Activated effector memory CD4-positive, alpha-beta T cell treated with Interleukin-2 at 50 U/mL for 16 hours (primary cell): ENCODE measurements around the gene RPTOR.
"Not testable (repeated sequence)": the region's sequence is repeated elsewhere in the genome, so short reads cannot be mapped to it uniquely, and the experiment has no call there.

Source experiments
- DNase-seq: peaks from one replicate; pipeline ENCODE4 v3.0.0-alpha.2; 2020

RPTOR gene

DNA sequence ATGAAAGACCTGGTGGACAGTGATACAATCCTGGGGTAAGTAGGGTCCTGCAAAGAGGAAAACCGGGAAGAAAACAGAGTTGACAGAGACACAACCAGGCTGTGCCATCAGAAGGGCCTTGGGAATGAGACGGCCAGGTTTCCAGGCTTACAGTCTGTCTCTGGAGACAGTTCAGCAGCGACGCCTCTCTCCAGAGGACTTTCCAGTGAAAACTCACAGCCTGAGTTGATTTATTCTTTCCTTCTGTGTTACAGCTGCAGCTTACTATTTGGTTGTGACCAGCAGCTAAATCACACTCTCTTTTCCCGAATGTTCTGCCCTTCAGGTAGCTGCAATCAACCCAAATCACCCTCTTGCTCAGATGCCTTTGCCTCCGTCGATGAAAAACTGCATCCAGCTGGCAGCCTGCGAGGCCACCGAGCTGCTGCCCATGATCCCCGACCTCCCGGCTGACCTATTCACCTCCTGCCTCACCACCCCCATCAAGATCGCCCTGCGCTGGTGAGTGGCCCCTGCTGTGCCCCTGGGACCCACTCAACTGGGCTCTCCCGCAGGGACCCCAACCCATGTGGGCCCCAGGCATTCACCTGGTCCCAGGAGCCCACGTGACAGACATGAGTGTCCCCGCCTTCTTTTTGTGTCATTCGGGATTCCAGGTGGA, 209.2 kb downstream of the RPTOR start:
- no peak for DNase-seq

DNA sequence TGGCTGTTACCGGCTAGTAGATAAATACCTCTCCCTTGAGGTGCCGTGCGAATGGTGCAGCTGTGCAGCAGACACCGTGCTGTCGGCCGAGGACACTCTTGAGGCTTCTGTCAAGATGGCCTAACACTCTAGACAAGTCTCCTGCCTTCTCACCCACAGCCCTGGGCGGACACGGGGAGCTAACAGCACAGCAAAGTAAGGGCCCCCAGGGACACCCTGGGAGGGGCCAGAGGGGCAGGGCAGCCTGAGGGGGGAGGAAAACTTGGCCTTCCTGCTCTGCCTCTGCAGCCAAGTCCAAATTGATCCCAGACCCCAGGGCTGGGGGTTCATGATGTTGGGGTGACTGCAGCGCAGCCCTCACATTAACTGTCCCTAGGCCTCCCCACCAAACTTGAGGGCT, 210.2 kb downstream of the RPTOR start:
- no peak for DNase-seq

DNA sequence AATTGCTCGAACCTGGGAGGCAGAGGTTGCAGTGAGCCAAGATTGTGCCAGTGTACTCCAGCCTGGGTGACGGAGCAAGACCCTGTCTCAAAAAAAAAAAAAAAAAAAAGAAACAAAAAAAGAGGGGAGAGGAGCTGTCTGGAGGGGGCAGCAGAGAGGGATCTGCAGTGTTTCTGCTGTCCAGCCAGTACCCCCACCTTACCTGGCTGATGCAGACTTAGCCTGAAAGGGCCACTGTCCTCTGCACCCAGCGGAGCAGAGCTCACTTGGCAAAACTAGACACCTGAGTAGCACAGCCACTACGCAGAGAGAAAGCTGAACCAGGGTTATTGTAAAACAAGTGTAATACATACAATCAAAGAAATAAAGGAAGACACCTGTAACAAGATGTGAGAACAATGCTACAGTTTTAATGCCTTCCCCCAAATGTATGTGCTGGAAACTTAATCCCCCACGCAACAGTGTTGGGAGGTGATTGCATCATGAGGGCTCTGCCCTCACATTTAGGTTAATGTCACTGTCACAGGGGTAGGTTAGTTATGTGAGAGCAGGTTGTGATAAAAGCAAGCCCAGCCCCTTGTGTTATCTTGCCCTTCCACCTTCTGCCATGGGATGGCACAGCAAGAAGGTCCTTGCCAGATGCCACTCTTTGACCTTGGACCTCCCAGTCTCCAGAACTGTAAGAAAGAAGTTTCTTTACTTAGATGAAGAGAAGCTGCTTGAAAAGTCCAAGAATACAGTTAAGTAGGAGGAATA, 211.2 kb downstream of the RPTOR start:
- DNase-seq: no peak

DNA sequence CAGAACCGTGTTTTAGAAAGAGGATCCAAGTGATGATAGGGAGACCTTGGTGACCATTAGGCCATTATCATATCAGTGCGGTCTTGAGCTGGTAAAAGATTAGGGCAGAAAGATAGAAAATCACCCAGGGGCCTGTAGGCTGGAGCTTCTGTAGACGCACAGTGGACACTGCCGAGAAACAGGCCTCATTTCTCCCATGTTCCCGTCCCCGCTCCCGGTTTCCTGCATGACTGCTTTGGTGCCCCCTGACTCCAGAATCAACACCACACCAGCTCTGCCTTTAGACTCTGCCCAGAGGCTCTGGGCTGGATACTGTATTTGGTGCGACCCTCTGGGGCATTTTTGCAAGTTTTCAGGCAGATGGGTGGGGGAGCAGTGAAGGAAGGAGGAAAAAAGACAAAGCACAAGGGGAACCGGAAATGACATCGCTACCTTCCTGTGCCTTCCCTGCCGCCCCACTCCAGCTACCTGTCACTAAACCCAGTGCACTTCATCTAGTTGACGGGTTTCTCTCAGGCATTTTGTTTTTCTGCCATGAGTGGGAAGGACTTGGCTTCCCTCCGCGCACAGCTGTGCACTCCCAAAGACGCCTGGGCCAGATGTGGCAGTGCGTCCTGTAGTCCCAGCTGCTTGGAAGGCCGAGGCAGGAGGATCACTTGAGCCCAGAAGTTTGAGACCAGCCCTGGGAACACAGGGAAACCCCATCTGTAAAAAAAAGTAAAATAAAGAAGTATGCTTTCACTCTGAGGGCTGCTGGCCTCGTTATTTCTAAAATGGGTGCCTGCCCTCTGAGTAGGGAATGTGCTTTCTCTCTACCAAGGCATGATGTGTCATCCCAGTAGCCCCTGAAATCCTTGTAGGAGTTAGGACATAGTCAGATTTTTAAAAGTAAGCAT, 214.1 kb downstream of the RPTOR start:
- no peak for DNase-seq

DNA sequence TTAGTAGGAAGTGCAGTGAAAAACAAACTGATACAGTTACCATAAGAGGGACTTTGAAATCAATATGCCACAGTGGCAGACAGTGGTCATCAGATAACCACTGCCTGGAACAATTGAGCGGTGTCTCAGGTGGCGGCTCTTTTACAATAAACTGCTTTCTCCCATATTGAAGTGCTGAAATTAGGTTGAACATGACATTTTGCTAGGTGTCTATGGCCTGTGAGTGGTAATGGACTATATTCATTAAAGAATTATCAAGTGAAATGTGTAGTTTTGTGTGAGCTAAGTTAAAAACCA, 214.7 kb downstream of the RPTOR start:
- no peak for DNase-seq

DNA sequence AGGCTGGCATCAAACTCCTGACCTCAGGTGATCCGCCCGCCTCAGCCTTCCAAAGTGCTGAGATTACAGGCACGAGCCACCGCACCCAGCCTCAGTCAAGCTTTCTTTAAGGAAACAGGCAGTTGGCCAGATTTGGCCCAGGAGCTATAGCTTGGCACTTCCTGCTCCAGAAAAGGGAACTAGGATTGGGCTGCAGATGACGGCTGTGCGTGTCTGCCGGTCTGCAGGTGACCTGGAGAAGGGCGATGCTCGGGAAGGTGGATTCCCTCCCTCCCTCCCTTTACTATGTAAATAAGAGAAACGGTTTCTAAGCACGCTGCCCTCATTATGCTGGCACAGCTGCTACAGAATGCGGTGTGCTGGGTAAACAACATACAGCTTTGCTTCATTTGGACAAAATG, 215.9 kb downstream of the RPTOR start:
- DNase-seq: no peak

DNA sequence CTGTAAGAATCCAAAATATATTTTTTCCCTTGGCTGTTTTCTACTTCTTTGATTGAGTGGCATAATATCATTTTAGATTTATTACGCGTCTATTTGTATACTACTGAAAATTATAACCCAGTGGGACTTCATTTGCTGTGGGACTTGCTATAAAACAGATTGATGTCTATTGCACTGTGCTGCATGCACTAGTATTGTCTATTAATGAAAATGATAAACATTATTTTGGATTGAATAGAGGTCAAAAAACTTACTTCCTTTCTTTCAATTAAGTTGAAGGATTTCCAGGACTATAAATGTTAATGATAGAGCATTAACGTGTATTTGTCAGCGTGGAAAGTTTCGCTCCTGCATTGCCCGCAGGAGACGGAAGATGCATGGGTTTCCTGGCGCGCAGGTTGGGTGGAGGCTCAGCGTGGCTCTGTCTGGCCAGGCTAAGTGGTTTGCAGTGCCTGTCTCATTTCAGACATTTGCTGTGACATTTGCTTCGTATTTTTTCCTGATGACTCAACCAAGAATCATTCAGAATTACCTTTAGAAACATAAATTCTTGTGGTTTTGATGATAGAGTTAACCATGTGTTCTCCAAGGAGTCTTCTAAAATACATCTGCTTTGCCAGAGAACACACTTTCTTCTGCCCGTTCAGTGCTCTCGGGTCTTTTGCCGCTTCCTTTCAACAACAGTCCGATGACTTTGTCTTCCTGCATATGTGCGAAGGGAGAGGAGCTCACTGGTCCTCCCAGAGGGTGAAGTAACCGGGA, 216.7 kb downstream of the RPTOR start:
- DNase-seq: peak; percentile 64

DNA sequence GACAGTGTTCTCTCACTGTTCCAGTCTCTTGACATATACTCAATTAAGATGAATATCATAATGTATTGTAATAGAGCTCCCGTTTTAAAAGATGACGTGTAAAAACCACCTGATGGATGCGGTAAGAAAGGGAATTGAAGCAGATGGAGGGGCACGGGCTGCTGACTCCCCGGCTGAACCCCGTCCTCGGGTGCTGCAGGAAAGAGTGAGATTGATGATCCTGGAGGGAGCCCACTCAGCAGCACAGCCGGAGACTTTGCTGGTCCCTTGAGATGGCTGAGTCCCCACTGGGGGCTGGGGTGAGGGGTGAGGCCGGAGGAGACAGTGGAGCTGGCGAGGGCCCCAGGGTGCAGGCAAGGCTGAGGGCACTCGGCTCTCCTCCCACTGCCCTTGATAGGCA, 217.4 kb downstream of the RPTOR start:
- no peak for DNase-seq

DNA sequence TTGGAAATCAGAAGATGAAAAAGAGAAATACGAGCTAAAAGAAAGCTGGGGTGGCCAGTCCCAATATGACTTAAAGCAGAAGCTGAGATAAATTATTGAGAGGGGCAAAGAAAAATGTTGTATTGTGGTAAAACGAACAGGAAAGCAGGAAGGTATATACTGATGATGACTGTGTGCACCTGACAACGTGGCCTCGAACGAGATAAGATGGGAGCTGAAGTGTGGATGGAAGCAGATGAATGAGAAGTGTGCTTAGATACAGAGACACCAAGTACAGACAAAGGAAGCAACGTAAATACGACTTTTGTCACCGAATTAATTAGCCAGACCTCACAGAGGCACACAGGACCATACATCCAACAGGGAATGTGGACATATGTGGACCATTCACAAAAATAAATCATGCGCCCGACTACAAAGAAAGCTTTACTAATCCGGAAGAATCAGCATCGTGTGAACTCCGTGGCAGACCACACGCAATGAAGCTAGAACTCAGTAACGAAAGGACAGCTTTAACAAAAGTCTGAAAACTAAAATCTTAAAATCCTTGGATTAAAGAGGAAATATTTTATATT, 218.7 kb downstream of the RPTOR start:
- no peak for DNase-seq

DNA sequence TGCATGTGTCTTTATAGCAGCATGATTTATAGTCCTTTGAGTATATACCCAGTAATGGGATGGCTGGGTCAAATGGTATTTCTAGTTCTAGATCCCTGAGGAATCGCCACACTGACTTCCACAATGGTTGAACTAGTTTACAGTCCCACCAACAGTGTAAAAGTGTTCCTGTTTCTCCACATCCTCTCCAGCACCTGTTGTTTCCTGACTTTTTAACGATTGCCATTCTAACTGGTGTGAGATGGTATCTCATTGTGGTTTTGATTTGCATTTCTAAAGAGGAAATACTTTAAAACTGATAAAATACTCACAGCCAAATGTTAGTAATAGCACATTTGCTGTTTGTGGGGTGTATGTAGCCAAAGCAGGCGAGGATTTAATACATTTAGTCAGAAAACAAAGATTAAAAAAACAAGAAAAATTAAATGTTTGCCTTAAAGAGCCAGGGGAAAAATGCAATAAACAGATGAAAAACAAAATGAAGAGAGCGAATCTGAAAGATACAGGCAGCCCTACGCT, 220.0 kb downstream of the RPTOR start:
- not testable (repeated sequence) for DNase-seq

DNA sequence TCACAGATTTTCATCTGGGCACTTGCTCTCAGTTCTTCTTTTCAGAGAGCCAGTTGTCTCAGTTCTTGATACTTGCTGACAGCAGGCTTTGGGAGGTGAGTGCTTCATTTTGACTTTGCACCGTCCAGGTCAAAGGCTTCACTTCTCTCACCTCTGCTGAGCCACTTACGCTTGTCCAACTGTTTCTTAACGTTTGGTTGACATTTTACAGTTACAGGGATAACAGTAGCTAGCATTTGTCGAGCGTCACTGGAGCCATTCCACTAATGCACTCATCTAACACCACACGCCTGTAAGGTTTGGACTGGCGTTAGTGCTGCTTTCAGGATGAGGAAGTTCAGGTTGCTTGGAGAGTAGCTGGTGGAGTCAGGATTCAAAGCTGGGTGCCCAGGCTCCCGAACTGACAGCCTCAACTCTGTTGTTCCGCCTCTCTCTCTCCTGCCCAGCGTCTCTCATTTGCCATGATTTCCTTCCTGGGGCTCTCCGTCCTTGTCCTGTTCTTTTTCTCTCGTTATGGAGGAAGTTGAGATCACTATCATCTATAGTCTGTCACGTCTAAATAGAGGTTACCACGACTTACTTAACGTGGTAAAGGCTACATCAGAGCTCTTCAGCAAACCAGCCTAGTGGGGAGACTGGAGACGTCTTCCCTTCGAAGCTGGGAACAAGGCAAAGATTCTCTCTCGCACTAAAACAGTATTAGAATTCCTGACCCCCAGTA, 220.8 kb downstream of the RPTOR start:
- DNase-seq: no peak

DNA sequence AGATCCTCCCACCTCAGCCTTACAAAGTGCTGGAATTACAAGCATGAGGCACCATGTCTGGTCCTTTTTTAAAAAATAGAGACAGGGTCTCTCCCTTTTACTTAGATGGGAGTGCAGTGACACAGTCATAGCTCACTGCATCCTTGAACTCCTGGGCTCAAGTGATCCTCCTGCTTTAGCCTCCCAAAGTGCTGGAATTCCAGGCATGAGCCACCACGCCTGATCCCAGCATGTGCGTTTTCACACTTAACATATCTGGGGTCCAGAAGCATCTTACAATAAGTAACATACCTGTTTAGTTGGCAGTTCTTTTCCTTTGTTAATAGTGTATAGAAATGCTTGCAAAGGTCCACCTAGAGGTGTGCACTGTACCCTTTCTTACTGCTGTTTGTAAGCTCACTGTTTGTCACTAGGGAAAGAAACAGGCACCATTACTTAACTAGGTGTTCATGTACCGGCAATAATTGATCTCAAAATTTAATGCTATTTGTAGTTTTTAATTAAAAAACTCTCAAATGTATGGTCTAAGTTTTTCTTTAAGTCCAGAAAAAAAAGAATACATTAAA, 221.7 kb downstream of the RPTOR start:
- DNase-seq: no peak

DNA sequence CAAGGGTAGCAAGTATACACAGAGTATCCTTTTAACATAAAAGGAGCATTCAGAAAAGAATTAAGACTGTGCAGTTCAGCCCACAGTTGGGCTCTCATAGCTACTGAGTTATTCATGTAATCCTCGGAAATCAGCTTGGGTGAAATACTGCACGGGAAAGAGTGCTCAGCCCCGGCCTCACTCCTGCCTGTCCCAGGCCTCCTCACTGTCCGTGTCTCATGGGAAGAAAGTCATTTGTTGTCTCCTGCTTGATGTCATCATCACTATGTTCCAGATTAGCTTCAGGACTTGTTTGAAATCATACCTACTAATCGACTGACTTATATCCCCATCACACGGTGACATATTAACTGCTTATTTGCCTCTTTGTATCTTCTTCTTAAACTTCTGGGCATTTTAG, 223.8 kb downstream of the RPTOR start:
- DNase-seq: no peak

DNA sequence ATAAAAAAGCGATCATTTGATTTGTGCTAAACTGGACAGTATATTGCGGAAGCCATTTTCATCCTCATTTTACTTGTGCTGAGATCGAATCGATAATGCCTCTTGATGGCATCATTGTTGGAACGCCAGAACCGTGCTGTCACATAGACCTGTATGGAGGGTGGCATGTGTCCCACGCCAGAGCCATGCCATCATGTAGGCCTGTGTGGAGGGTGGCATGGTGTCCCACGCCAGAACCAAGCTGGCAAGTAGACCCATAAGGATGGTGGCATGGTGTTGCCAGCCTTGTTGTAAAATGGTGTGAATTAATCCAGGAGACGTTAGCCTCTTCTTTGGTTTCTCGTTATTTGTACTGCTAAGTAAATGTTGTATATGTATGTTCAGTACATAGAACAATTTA, 224.3 kb downstream of the RPTOR start:
- no peak for DNase-seq

DNA sequence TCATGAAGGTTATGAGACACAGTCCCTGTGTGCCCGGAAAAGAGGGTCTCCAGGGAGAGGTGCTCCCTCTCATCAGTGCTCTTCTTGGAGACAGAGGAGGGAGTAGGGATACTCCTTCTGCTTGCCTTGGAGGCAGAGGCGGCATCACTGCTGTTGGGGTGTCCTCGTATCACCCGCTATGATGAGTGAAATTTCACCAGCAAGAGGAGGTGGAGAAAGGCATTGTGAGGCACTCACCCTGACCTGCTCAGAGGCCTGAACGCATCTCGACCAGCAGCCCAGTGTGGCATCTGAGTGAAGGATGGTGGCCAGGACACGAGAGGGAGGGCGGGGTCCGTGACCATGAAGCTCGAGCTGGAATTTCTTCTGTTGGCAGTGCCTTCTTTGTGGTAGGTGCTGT, 224.9 kb downstream of the RPTOR start:
- no peak for DNase-seq

DNA sequence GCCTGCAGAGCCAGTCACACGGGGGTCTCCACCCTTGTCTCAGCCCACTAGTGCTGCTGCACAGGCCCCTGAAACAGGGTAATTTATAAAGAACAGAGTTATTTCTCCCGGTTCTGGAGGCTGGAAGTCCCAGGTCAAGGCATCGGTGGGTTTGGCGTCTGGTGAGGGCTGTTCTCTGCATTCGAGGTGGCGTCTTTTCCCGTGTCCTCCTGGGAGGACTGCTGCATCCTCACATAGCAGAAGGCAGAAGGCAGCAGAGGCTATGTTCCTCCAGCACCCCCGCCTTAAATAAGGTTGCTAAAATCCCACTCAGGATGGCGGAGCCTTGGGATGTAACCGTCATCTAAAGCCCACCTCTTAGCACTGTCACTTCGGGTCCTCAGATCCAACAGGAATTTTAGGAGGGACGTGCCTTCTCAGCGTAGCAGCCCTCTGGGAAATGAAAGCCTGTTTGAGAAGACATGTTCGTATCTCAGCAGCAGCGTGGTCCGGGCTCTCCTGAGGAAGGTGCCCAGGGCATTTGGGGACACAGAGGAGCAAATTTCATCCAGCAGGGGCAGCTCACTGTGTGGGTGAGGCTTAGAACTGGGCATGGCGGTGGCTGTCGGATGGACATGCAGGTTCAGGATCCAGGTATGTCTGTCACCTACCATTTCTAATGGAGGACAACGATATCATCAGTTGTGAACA, 225.4 kb downstream of the RPTOR start:
- DNase-seq: no peak

DNA sequence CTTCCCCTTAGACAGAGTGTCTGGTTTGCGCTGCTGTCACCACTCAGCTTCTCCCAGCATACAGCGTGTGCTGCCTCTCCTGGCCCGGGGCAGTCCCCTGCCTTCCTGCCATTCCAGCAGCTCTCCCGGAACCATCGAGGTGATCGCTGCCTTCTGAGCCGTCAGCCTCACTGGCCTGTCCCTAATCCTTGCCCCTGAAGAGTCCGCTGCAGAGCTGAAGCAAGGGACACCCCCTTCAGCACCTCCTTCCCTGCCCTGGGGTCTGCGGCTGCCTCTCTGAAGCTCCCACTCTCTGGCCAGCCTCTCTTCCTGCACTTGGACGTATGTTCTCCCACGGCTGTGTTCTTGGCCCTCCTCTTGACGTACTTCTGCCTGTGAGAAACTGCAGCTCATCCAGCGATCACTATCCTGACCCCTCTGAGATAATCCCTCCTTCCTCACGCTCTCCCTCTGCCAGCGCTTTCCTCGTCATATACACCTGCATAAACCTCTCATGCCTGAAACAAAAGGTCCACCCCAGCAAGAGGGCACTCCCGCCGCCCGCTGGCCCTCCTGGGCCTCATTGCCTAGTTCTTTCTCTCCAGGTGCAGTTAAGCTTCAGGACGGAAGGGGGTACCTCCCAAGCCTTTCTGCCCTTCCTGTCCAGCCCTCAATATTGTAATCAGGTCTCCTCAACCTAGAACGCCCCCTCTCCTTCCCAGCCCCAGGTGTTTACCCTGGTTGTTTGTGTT, 226.4 kb downstream of the RPTOR start:
- DNase-seq: no peak

DNA sequence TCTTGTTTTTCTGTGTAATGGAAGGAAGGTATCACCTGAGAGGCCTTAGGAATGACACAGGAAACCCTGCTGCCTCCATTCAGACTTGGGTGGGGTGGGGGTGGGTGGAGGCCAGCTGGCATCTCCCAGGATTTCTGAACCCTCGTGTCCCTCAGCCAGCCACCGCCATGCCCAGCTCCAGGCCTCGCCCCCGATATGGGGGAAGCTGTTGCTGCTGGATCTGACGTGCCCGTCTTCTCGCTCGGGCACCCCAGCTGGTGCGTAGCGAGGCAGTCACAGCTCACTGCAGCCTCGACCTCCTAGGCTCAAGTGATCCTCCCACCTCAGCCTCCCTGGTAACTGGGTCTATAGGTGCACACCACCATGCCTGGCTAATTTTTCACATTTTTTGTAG, 227.0 kb downstream of the RPTOR start:
- no peak for DNase-seq

DNA sequence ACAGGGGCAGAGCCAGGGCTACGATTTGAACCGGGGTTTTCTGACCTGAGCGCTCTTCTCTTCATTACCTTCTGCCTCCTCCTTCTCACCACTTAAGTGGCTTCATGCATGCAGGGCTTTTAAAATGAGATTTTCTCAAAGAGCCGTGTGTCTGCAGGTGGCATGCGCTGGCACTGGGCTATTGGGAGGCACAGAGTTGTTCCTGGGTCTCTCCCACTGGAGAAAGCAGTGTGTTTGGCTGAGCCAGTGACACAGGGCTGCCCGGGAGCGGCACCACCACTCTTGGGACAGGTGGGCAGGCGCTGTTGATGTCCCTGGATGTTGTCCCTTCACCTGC, 228.2 kb downstream of the RPTOR start:
- no peak for DNase-seq

DNA sequence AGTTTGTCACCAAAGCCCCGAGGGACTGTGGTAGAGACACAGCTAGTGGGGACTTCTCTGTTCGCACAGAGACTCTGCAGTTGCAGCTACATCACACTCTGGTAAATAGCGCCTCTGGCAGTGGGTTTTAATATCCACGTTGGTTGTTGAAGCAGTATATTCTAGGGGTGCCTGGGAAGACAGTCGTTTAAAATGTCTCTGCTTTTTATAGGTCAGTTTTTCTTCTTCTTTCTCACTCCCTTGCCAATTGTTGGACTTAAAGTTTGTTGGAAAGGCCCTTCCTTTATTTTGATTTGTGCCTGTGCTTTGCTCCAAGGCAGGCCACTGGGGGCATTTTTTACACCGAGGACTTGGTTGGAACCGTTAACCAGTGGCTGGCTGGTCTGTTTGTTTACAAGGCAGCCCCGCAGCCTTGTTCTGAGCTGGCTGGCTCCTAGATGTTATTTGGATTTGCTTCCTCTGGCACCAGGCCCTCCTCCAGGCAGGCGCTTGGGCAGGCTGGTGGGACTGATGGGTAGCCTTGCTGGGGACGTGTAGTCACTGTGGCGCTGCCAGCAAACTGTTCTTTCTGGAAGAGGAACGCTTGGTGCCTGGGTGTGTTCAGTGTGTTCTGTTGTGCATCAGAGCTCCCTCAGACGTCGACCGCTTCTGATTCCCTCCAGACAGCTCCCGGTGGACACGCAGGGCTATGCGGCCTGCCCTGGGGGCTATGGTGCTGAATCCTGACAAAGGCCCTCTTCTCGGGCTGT, 228.8 kb downstream of the RPTOR start:
- no peak for DNase-seq
